GM13976 (cell line): ENCODE data around the gene LCAT.

Source experiments
- DNase-seq: peaks from one replicate; pipeline ENCODE4 v3.0.0; 2012; ENCODE audit warnings: low spot score
- in situ Hi-C: fragments of 300-500 bp; cut with MboI; formaldehyde crosslinking; loops from one replicate; pipeline ENCODE4 v1.12.0; 2022; ENCODE audit warnings: low sequenced_read_pairs, mixed read lengths, inconsistent platforms; ENCODE audit not compliant: unreplicated experiment
- TF ChIP-seq, protein P1 (sequence below): IDR thresholded peaks from 2 replicates; pipeline ENCODE4 v1.5.1; 2012; ENCODE audit warnings: borderline replicate concordance, mild to moderate bottlenecking; ENCODE audit not compliant: insufficient read depth; ENCODE audit errors: extremely low read depth, missing control alignments, control extremely low read depth

The LCAT gene, protein sequence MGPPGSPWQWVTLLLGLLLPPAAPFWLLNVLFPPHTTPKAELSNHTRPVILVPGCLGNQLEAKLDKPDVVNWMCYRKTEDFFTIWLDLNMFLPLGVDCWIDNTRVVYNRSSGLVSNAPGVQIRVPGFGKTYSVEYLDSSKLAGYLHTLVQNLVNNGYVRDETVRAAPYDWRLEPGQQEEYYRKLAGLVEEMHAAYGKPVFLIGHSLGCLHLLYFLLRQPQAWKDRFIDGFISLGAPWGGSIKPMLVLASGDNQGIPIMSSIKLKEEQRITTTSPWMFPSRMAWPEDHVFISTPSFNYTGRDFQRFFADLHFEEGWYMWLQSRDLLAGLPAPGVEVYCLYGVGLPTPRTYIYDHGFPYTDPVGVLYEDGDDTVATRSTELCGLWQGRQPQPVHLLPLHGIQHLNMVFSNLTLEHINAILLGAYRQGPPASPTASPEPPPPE

GRCh38 chr16:67943619-67944504 lies at the start of gene LCAT:
Gene LCAT, minus strand, starts transcription at chr16:67944120. Its CDS starts 19 bp downstream, at chr16:67944101.
- in situ Hi-C loops = no loop called here
- DNase-seq = no peak
- TF ChIP-seq, protein P1, sequence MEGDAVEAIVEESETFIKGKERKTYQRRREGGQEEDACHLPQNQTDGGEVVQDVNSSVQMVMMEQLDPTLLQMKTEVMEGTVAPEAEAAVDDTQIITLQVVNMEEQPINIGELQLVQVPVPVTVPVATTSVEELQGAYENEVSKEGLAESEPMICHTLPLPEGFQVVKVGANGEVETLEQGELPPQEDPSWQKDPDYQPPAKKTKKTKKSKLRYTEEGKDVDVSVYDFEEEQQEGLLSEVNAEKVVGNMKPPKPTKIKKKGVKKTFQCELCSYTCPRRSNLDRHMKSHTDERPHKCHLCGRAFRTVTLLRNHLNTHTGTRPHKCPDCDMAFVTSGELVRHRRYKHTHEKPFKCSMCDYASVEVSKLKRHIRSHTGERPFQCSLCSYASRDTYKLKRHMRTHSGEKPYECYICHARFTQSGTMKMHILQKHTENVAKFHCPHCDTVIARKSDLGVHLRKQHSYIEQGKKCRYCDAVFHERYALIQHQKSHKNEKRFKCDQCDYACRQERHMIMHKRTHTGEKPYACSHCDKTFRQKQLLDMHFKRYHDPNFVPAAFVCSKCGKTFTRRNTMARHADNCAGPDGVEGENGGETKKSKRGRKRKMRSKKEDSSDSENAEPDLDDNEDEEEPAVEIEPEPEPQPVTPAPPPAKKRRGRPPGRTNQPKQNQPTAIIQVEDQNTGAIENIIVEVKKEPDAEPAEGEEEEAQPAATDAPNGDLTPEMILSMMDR = no peak

DNA sequence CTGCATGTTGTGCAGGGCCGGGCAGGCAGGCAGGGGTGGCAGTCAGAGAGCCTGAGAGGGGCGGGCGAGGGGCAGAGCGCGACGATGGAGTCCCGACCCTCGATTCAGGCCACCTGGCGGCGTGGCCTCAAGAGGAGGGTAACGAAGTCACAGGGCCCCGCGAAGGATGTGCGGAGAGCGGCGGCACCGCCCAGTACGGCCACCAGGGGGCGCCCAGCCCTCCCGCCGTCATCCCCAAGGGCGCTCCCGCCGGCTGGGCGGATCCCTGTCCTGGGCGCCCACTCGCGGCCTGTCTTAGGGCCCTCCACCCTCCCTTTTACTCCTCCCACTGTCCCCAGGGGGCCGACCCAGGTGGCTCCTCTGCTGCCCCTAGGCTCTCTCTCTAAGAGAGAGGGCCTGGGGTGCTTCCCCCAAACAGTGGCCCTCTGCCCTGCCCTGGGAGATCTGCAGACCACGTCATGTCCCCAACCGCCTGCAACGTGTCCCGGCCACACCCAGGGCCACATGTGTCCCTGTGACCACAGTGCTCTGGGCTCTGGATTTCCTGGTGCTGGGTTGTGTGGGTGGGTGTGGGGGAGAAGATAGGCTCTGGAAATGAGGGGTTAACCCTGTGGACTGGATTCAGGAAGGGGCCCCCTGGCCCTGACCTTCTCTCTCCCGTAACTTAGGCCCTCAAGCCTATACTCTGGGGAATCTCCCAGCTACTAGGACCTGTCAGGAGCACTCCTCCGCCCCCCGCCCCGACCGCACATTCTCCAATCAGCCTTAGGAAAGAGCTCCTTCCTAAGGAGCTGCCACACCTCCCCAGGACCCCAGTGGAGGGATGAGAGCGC lies 49.5 kb upstream of the LCAT start:
- TF ChIP-seq, protein P1 = peak; percentile 96
- in situ Hi-C loops = no loop called here
- DNase-seq = peak; percentile 91

GRCh38 chr16:67992661-67993206 lies 48.8 kb upstream of the LCAT start:
- in situ Hi-C loops = no loop called here
- peak; percentile 33 for DNase-seq

DNA sequence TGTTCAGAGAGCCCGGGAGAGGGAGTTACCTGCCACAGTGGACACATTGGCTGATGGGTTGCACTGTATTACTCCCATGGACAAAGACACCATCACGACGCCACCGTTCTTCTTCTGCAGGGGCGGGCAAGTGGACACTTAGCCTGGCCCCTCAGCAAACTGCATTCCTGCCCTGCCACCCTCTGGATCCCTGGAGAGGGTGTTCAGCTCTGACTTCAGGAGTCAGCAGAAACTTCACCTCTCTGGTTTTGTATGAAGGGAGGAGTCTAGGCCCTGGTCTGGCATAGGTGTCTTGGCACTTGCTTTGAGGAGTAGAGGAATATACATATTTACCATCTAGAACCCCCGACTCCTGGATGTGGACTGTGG lies 46.1 kb upstream of the LCAT start:
- no peak for DNase-seq
- TF ChIP-seq, protein P1 = no peak
- in situ Hi-C loops = no loop called here

More at GRCh38 chr16:67992661-67993206, 48.8 kb upstream of the LCAT start:
- TF ChIP-seq, protein P1 = no peak

- TF ChIP-seq, protein P1 = no peak
- no peak for DNase-seq
- in situ Hi-C loops = no loop called here
Observed at GRCh38 chr16:67989322-67990017, 45.5 kb upstream of the LCAT start.
